ENCODE measurements around the gene NRCAM. TPM values are rescaled to one million over a fixed set of nuclear protein-coding genes. Genes with fewer than 3 reads are reported as not detected.

NRCAM gene
- total RNA-seq, 1 donor from 2014 or later, result 7.9 TPM

- Histone ChIP-seq H3K4me1 (no peaks in the 10 kb centered on the region), H3K27me3 (no peaks in the 10 kb centered on the region), H3K4me3 (no peak overlapping the region), H3K9me3 (no peaks in the 10 kb centered on the region), H3K36me3 (no peaks in the 10 kb centered on the region), H3K27ac (no peak overlapping the region)
- no peak for DNase-seq (ENCODE audit: extremely low spot score in 2 of 2)
- intact Hi-C loops (cut with DNase I), result no loop called here
- no peak for TF ChIP-seq POLR2A (IDR thresholded peaks at IDR 0.05)
- TF ChIP-seq POLR2AphosphoS5 (IDR thresholded peaks at IDR 0.05; ENCODE audit: insufficient read depth in 1 of 2, low read depth in 1 of 2), result no peak
- TF ChIP-seq CTCF (IDR thresholded peaks at IDR 0.05), result no peak
Measured at GRCh38 chr7:108225531-108226181, 230.6 kb downstream of the NRCAM start.

GRCh38 chr7:108224387-108224786 is 231.8 kb downstream of the NRCAM start:
- Histone ChIP-seq H3K4me1 (no peaks in the 10 kb centered on the region), H3K36me3 (no peaks in the 10 kb centered on the region), H3K27ac (no peak overlapping the region), H3K4me3 (no peak overlapping the region), H3K9me3 (no peaks in the 10 kb centered on the region), H3K27me3 (no peaks in the 10 kb centered on the region)
- intact Hi-C loops (cut with DNase I), result no loop called here
- no peak for TF ChIP-seq CTCF (IDR thresholded peaks at IDR 0.05)
- TF ChIP-seq POLR2AphosphoS5 (IDR thresholded peaks at IDR 0.05; ENCODE audit: insufficient read depth in 1 of 2, low read depth in 1 of 2), result no peak
- TF ChIP-seq POLR2A (IDR thresholded peaks at IDR 0.05), result no peak
- DNase-seq (ENCODE audit: extremely low spot score in 2 of 2), result no peak

- no peaks in the 10 kb centered on the region for H3K4me1 ChIP-seq
- H3K27ac ChIP-seq, result no peak overlapping the region
- no peak for TF ChIP-seq CTCF (IDR thresholded peaks at IDR 0.05)
- no peak for TF ChIP-seq POLR2A (IDR thresholded peaks at IDR 0.05)
- no peak for TF ChIP-seq POLR2AphosphoS5 (IDR thresholded peaks at IDR 0.05; ENCODE audit: insufficient read depth in 1 of 2, low read depth in 1 of 2)
- H3K27me3 ChIP-seq, result no peaks in the 10 kb centered on the region
- DNase-seq (ENCODE audit: extremely low spot score in 2 of 2), result no peak
- no peaks in the 10 kb centered on the region for H3K9me3 ChIP-seq
- H3K36me3 ChIP-seq, result no peaks in the 10 kb centered on the region
- intact Hi-C loops (cut with DNase I), result no loop called here
- H3K4me3 ChIP-seq, result no peak overlapping the region
Measured at GRCh38 chr7:108222236-108222892, 233.9 kb downstream of the NRCAM start.

- TF ChIP-seq POLR2A (IDR thresholded peaks at IDR 0.05), result no peak
- no peak for TF ChIP-seq CTCF (IDR thresholded peaks at IDR 0.05)
- TF ChIP-seq POLR2AphosphoS5 (IDR thresholded peaks at IDR 0.05; ENCODE audit: insufficient read depth in 1 of 2, low read depth in 1 of 2), result no peak
- no peak for DNase-seq (ENCODE audit: extremely low spot score in 2 of 2)
- no peaks in the 10 kb centered on the region for H3K27me3 ChIP-seq
- H3K4me3 ChIP-seq, result no peak overlapping the region
- intact Hi-C loops (cut with DNase I), result no loop called here
- H3K36me3 ChIP-seq, result no peaks in the 10 kb centered on the region
- H3K27ac ChIP-seq, result no peak overlapping the region
- no peaks in the 10 kb centered on the region for H3K9me3 ChIP-seq
- H3K4me1 ChIP-seq, result no peaks in the 10 kb centered on the region
Measured at GRCh38 chr7:108211382-108212201, 244.6 kb downstream of the NRCAM start.

Data from vagina (tissue), 2 donors.